Heart left ventricle (tissue), 13 donors: ENCODE measurements around the gene PLEKHG4B.

Source experiments
- POLR2A ChIP-seq, 2 donors: fragments of 450-650 bp; IDR thresholded peaks; one replicate each; pipeline ENCODE4 v1.6.1; 2017; ENCODE audit warnings: antibody characterized with exemption in 2 of 2, mild to moderate bottlenecking in 2 of 2, moderate library complexity in 2 of 2
- TF ChIP-seq, protein P1 (sequence below), 12 donors: fragments of 200-600 bp; sonication (generic) in 4 of 12; IDR thresholded peaks; one replicate each; pipeline versions ENCODE4 v1.5.0 to v1.8.0; 2018 to 2022; ENCODE audit warnings: antibody characterized with exemption in 12 of 12, mild to moderate bottlenecking in 5 of 12
- donor health status: ischemic (EF 13 %, LVEDD 7.1; RV severe dilation, severe dysfunction).
- donor health status: DM: no; HTN: yes; CAD: no.
- donor health status: DM: no; HTN: no; CAD: no.
- donor health status: ischemic (EF 25% LVEDD 6.9; RV normal size, moderate dysfunction).
- donor health status: ischemic (EF 25% LVEDD 5.7; RV mildly dilated, moderate dysfunction).
- donor health status: ischemic (EF 35%, LVEDD 5.7; RV mildly dilated, moderate dysfunction).
- donor health status: nonischemic (EF 11% LVEDD 7.7; RV severe dilation, severe dysfunction).
- donor health status: DM: yes; HTN: yes; CAD: no.
- donor health status: PGD.
- donor health status: ischemic (EF 29% LVEDD 5.4; RV normal size, mild dysfunction).
- donor health status: nonischemic (EF 23%, LVEDD 6.1; RV moderate dilation, normal function).

DNA sequence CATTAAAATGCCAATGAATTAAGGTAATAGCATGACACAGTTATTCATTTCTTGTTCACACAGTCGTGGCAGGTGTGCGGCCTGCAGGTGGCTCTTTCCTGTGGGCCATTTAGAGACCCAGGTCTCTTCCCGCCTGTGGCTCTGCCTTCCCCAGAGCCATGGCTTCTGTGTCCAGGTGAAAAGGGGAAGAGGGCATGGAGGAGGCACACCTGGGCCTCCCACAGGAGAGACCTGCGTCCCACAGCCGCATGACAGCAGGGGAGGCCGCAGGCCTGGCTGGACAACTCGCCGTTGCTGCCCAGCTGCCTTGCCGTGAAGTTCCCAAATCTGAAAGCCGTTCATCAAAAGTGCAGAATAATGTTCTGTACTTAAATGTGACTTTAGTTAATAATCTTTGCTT lies 14.4 kb upstream of the PLEKHG4B start:
- TF ChIP-seq, protein P1, sequence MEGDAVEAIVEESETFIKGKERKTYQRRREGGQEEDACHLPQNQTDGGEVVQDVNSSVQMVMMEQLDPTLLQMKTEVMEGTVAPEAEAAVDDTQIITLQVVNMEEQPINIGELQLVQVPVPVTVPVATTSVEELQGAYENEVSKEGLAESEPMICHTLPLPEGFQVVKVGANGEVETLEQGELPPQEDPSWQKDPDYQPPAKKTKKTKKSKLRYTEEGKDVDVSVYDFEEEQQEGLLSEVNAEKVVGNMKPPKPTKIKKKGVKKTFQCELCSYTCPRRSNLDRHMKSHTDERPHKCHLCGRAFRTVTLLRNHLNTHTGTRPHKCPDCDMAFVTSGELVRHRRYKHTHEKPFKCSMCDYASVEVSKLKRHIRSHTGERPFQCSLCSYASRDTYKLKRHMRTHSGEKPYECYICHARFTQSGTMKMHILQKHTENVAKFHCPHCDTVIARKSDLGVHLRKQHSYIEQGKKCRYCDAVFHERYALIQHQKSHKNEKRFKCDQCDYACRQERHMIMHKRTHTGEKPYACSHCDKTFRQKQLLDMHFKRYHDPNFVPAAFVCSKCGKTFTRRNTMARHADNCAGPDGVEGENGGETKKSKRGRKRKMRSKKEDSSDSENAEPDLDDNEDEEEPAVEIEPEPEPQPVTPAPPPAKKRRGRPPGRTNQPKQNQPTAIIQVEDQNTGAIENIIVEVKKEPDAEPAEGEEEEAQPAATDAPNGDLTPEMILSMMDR (IDR thresholded peaks at IDR 0.05) = no peak
- TF ChIP-seq POLR2A (IDR thresholded peaks at IDR 0.05) = no peak
